GM18517 (cell line): ENCODE results near the gene MYLIP.

Source experiments
- ATAC-seq: cut with Tn5 transposase; IDR thresholded peaks from one replicate; pipeline ENCODE4 v1.9.1; 2021; ENCODE audit warnings: mild to moderate bottlenecking, moderate library complexity; ENCODE audit not compliant: unreplicated experiment

MYLIP gene

GRCh38 chr6:16106991-16107787 is 21.7 kb upstream of the MYLIP start:
- ATAC-seq: no peak

- no peak for ATAC-seq
These were observed 20.5 kb upstream of the MYLIP start for GRCh38 chr6:16108419-16108818.

- no peak for ATAC-seq
These were observed 19.8 kb upstream of the MYLIP start for GRCh38 chr6:16108921-16109658.

GRCh38 chr6:16109659-16110305 is 19.1 kb upstream of the MYLIP start:
- no peak for ATAC-seq

GRCh38 chr6:16118825-16119224 is 10.1 kb upstream of the MYLIP start:
- ATAC-seq: no peak

- no peak for ATAC-seq
These were observed 7.5 kb upstream of the MYLIP start for GRCh38 chr6:16121339-16121738.

GRCh38 chr6:16122197-16122596 is 6.7 kb upstream of the MYLIP start:
- no peak for ATAC-seq

GRCh38 chr6:16124198-16125180 is 4.4 kb upstream of the MYLIP start:
- no peak for ATAC-seq

- ATAC-seq: no peak
These were observed 2.8 kb upstream of the MYLIP start for GRCh38 chr6:16126056-16126455.

GRCh38 chr6:16126861-16127260 is 2.0 kb upstream of the MYLIP start:
- no peak for ATAC-seq

GRCh38 chr6:16127471-16127870 is 1.4 kb upstream of the MYLIP start:
- no peak for ATAC-seq

GRCh38 chr6:16129623-16130401 is 926 bp downstream of the MYLIP start:
- ATAC-seq: no peak

- peak; percentile 2 for ATAC-seq
These were observed 1.6 kb downstream of the MYLIP start for GRCh38 chr6:16130437-16130891.

- ATAC-seq: peak; percentile 65
These were observed 2.1 kb downstream of the MYLIP start for GRCh38 chr6:16130932-16131387.

- ATAC-seq: no peak
These were observed 4.0 kb downstream of the MYLIP start for GRCh38 chr6:16132909-16133308.

- ATAC-seq: no peak
These were observed 5.5 kb downstream of the MYLIP start for GRCh38 chr6:16134430-16134829.

- ATAC-seq: no peak
These were observed 6.2 kb downstream of the MYLIP start for GRCh38 chr6:16135066-16135465.

- ATAC-seq: no peak
These were observed 7.2 kb downstream of the MYLIP start for GRCh38 chr6:16136091-16136490.

GRCh38 chr6:16136621-16137450 is 8.0 kb downstream of the MYLIP start:
- ATAC-seq: no peak
